GM12878 (cell line): Measurements from ENCODE around the gene RCCD1. TPM values are rescaled to one million over a fixed set of nuclear protein-coding genes. Genes with fewer than 3 reads are reported as not detected.

Experiments
- ATAC-seq: fragments of 200-7000 bp; cut with Tn5 transposase; 3 replicates; pipeline ENCODE4 v1.9.1; 2020; ENCODE audit warnings: mild to moderate bottlenecking, moderate library complexity
- BruUV-seq: library from RNA; stranded (reverse); fragments of 400-500 nt; replicated peaks from 2 replicates; lab custom pipeline; 2021; lab: Mats Ljungman, UMichigan
- CTCF ChIA-PET: fragments of 300-600 bp; sonication (Branson Sonifier 250); formaldehyde crosslinking; extraction: SDS; loops from one replicate; lab custom pipeline; 2021; ENCODE audit warnings: inconsistent platforms; lab: Yijun Ruan, JAX
- POLR2A ChIA-PET: fragments of 350-600 bp; formaldehyde crosslinking; extraction: SDS; loops from one replicate; lab custom pipeline; 2021; ENCODE audit warnings: inconsistent platforms; lab: Charles Lee
- RAD21 ChIA-PET: fragments of 300-600 bp; sonication (Branson Sonifier 250); formaldehyde crosslinking; loops from one replicate; lab custom pipeline; 2023; ENCODE audit warnings: antibody characterized with exemption; ENCODE audit not compliant: unreplicated experiment; lab: Charles Lee
- SMC1A ChIA-PET: fragments of 300-600 bp; sonication (Branson Sonifier 250); formaldehyde crosslinking; loops from one replicate; lab custom pipeline; 2023; ENCODE audit not compliant: unreplicated experiment, uncharacterized antibody; lab: Charles Lee
- DNase-seq: peaks from one replicate; pipeline ENCODE4 v3.0.0-alpha.2; 2011; ENCODE audit warnings: low read depth, low spot score
- FAIRE-seq: peaks from 3 replicates; lab custom pipeline; 2011; peaks lifted over from hg19 to GRCh38; lab: Jason Lieb, UNC
- H2AFZ ChIP-seq: 2 replicates; pipeline ENCODE4 v1.6.0; 2011; ENCODE audit warnings: low read depth, low read length, control low read depth; ENCODE audit not compliant: control insufficient read depth
- H3K27ac ChIP-seq: 2 replicates; pipeline ENCODE4 v1.5.1; 2011; ENCODE audit warnings: control low read depth; ENCODE audit not compliant: control insufficient read depth, insufficient read depth
- H3K27me3 ChIP-seq, 2 experiments: replicated peaks in 1 of 2; 2 replicates each; pipeline versions ENCODE4 v1.6.0 to v1.6.1; 2011; ENCODE audit warnings: low read length in 1 of 2; ENCODE audit not compliant: control insufficient read depth in 2 of 2, insufficient read depth in 2 of 2
- H3K36me3 ChIP-seq, 2 experiments: 2 replicates each; pipeline ENCODE4 v1.5.1; 2011; ENCODE audit warnings: low read length in 1 of 2; ENCODE audit not compliant: control insufficient read depth in 2 of 2, insufficient read depth in 2 of 2
- H3K4me1 ChIP-seq: 2 replicates; pipeline ENCODE4 v1.6.1; 2011; ENCODE audit warnings: mild to moderate bottlenecking, low read length, moderate library complexity, mixed read lengths; ENCODE audit not compliant: control insufficient read depth, insufficient read depth
- H3K4me2 ChIP-seq: 2 replicates; pipeline ENCODE4 v1.6.0; 2011; ENCODE audit warnings: control low read depth; ENCODE audit not compliant: control insufficient read depth, insufficient read depth
- H3K4me3 ChIP-seq: fragments of 200-600 bp; sonication (generic); 2 replicates; pipeline ENCODE4 v1.5.1; 2016
- H3K79me2 ChIP-seq: 2 replicates; pipeline ENCODE4 v1.6.0; 2011; ENCODE audit warnings: low read length; ENCODE audit not compliant: control insufficient read depth, insufficient read depth
- H3K9ac ChIP-seq: 2 replicates; pipeline ENCODE4 v1.8.0; 2011; ENCODE audit warnings: low read length, control low read depth, mixed read lengths; ENCODE audit not compliant: control insufficient read depth, insufficient read depth
- H3K9me3 ChIP-seq: replicated peaks from 3 replicates; pipeline ENCODE4 v1.5.1; 2011; ENCODE audit warnings: mild to moderate bottlenecking, low read length; ENCODE audit not compliant: control insufficient read depth, insufficient read depth
- H4K20me1 ChIP-seq: 2 replicates; pipeline ENCODE4 v1.6.0; 2011; ENCODE audit not compliant: control insufficient read depth, insufficient read depth
- ASH2L ChIP-seq: fragments of 300-600, 200-600 bp; sonication (generic); IDR thresholded peaks from 2 replicates; pipeline ENCODE4 v1.6.1; 2017; ENCODE audit warnings: low read depth, mild to moderate bottlenecking, borderline replicate concordance
- CHD1 ChIP-seq: IDR thresholded peaks from 2 replicates; pipeline ENCODE4 v1.6.1; 2012; ENCODE audit warnings: low read depth, low read length, improper control_type of control experiment
- CHD4 ChIP-seq: fragments of 200-600 bp; sonication (generic); IDR thresholded peaks from 2 replicates; pipeline ENCODE4 v1.6.1; 2016; ENCODE audit warnings: mild to moderate bottlenecking
- E2F4 ChIP-seq: IDR thresholded peaks from 2 replicates; pipeline ENCODE4 v1.6.1; 2012; ENCODE audit warnings: low read depth, low read length, improper control_type of control experiment
- EGR1 ChIP-seq, 2 experiments: IDR thresholded peaks; 1 replicate in 1 of 2; 2 replicates in 1 of 2; pipeline ENCODE4 v1.6.1; 2011 to 2012; ENCODE audit warnings: low read depth in 2 of 2, low read length in 2 of 2, borderline replicate concordance in 1 of 2, mild to moderate bottlenecking in 1 of 2, moderate library complexity in 1 of 2
- JUNB ChIP-seq: IDR thresholded peaks from 2 replicates; pipeline ENCODE4 v1.6.1; 2016; ENCODE audit warnings: antibody characterized with exemption, mild to moderate bottlenecking
- POLR2A ChIP-seq: IDR thresholded peaks from 2 replicates; pipeline ENCODE4 v1.6.1; 2011; ENCODE audit warnings: low read depth, mild to moderate bottlenecking, low read length
- RUNX3 ChIP-seq: IDR thresholded peaks from 2 replicates; pipeline ENCODE4 v1.6.1; 2012; ENCODE audit warnings: low read length, inconsistent platforms
- SMAD1 ChIP-seq: fragments of 450-650 bp; IDR thresholded peaks from 2 replicates; pipeline ENCODE4 v1.6.1; 2018; ENCODE audit warnings: mild to moderate bottlenecking, low read depth; ENCODE audit not compliant: partially characterized antibody
- SRF ChIP-seq, 2 experiments: IDR thresholded peaks; 2 replicates each; pipeline ENCODE4 v1.6.1; 2011; ENCODE audit warnings: low read depth in 2 of 2, low read length in 2 of 2, mild to moderate bottlenecking in 1 of 2, moderate library complexity in 1 of 2
- USF1 ChIP-seq: IDR thresholded peaks from 2 replicates; pipeline ENCODE4 v1.6.1; 2011; ENCODE audit warnings: borderline replicate concordance, low read depth, mild to moderate bottlenecking, moderate library complexity, mixed read lengths, low read length; ENCODE audit not compliant: insufficient read depth; ENCODE audit errors: extremely low read length
- ZNF207 ChIP-seq: fragments of 450-650 bp; IDR thresholded peaks from 2 replicates; pipeline ENCODE4 v1.6.1; 2014; ENCODE audit warnings: antibody characterized with exemption, mild to moderate bottlenecking, borderline replicate concordance
- ZNF622 ChIP-seq: fragments of 450-650 bp; IDR thresholded peaks from 2 replicates; pipeline ENCODE4 v1.6.1; 2017; ENCODE audit warnings: mild to moderate bottlenecking, inconsistent platforms
- ZNF687 ChIP-seq: fragments of 450-650 bp; IDR thresholded peaks from 2 replicates; pipeline ENCODE4 v1.6.1; 2017; ENCODE audit warnings: mild to moderate bottlenecking, moderate library complexity
- WGBS: methylation state at CpG from one replicate; pipeline ENCODE4 v1.1.6; 2016; ENCODE audit warnings: low lambda C conversion rate; ENCODE audit not compliant: insufficient replicate concordance, insufficient coverage; ENCODE audit errors: missing lambda C conversion rate; 5-methylcytosine and 5-hydroxymethylcytosine counted together
- in situ Hi-C: fragments of 300-500 bp; cut with MboI; formaldehyde crosslinking; loops from 9 replicates; pipeline ENCODE4 v1.14.3; 2018; ENCODE audit warnings: mixed read lengths
- intact Hi-C: fragments of 100-400 bp; cut with micrococcal nuclease; formaldehyde crosslinking; loops from one replicate; pipeline ENCODE4 v1.14.2; 2022; ENCODE audit not compliant: unreplicated experiment
- polyA plus RNA-seq, 11 experiments: library from polyadenylated mRNA; depleted of rRNA in 4 of 11; unstranded in 6 of 11; stranded (reverse) in 5 of 11; fragments of >200 nt; fragmentation: Nextera tagmentation in 4 of 11; fragmentation: Illumina TruSeq in 1 of 11; extraction: Ambion mirVana in 4 of 11; extraction: Trizol in 1 of 11; gene quantifications; 1 replicate in 1 of 11; 2 replicates in 10 of 11; pipeline versions ENCODE4 v1.2.1 to v1.2.3, GENCODE V29; 2011 to 2016; ENCODE audit warnings: inconsistent platforms in 2 of 11, missing spikeins in 2 of 11, low read depth in 1 of 11
- total RNA-seq, 4 experiments: library from RNA; depleted of rRNA in 3 of 4; stranded (reverse); fragments of >200 nt in 3 of 4; fragmentation: Illumina TruSeq in 1 of 4; extraction: Trizol in 1 of 4; gene quantifications; 2 replicates each; pipeline versions ENCODE4 v1.2.1 to v1.2.3, GENCODE V29; 2013 to 2021

The RCCD1 gene
- total and polyA plus RNA-seq, 10 of the 15 experiments (the other 5 are each of a cell fraction or from before 2014, with no cell fraction given): 5.2 to 30.4 (median 20.9) TPM

GRCh38 chr15:90956274-90957030, 1.8 kb downstream of the RCCD1 start (continued):
- TF ChIP-seq SRF (IDR thresholded peaks at IDR 0.05; ENCODE audit: low read depth in 2 of 2, low read length in 2 of 2) (0 out of 4 replicates have a peak, but pooled peaks of 1 of the 2 experiments have one; percentile 33), POLR2A (peak; percentile 62), JUNB (no peak)

- H3K4me1 ChIP-seq: peaks cover 3% of the 10 kb centered on the region; the same call in 1 of the 2 replicates
- WGBS: 97% methylated on average over 57 of the region's 63 CpGs
- in situ Hi-C loops: loop anchor here (25.0 kb wide), 1 partner anchor 1370 kb away; the partner anchor contains the start of gene TICRR
- peak overlapping the region; percentile 78; the same call in 1 of the 2 replicates for H3K4me2 ChIP-seq
- peak overlapping the region; percentile 98; the same call in 1 of the 2 replicates for H3K9ac ChIP-seq
- RAD21 ChIA-PET: interaction anchor here (0.5 to 4.5 kb wide), 8 partner anchors 17 to 314 kb away, joined by 3 to 24 read pairs (median 3); partner anchors contain the start of genes HDDC3 and UNC45A
- no peak overlapping the region for H3K27ac ChIP-seq
- FAIRE-seq (no peak), DNase-seq (no peak), ATAC-seq (no peak)
- no peak overlapping the region for H2AFZ ChIP-seq
- H3K79me2 ChIP-seq: peaks cover 24% of the 10 kb centered on the region
- POLR2A ChIA-PET: interaction anchor here (1.5 to 3.6 kb wide), 2 partner anchors 25 to 30 kb away, joined by 4 to 26 read pairs; partner anchors contain the start of gene HDDC3
- SMC1A ChIA-PET: interaction anchor here (1.1 to 4.1 kb wide), 3 partner anchors 25 to 92 kb away, joined by 4 to 14 read pairs (median 11); no protein-coding TSS in a partner anchor
- H3K4me3 ChIP-seq: peak overlapping the region; percentile 87
- intact Hi-C loops: loop anchor here (5.0 kb wide), 3 partner anchors 35 to 90 kb away; partner anchors contain the start of genes PRC1 and VPS33B
- H3K36me3 ChIP-seq: peaks cover 21 to 30% of the 10 kb centered on the region in 2 experiments
- BruUV-seq: no TSS peak
- no peaks in the 10 kb centered on the region for H3K27me3 ChIP-seq
- CTCF ChIA-PET: interaction anchor here (0.8 to 6.4 kb wide), 19 partner anchors 9 to 911 kb away, joined by 3 to 74 read pairs (median 5); partner anchors contain the start of genes HDDC3 and UNC45A
- no peaks in the 10 kb centered on the region for H4K20me1 ChIP-seq
- H3K9me3 ChIP-seq: no peaks in the 10 kb centered on the region
- TF ChIP-seq ZNF687 (no peak), USF1 (no peak), E2F4 (no peak), RUNX3 (no peak), ZNF622 (no peak), EGR1 (IDR thresholded peaks at IDR 0.05; ENCODE audit: borderline replicate concordance in 1 of 2, low read depth in 2 of 2, low read length in 2 of 2) (no peak), ASH2L (no peak), CHD4 (no peak), CHD1 (no peak), SMAD1 (no peak), ZNF207 (no peak)
Measured at GRCh38 chr15:90957031-90957790, 2.5 kb downstream of the RCCD1 start.
